Measurements from ENCODE around the gene LDLRAP1.

The LDLRAP1 gene

DNA sequence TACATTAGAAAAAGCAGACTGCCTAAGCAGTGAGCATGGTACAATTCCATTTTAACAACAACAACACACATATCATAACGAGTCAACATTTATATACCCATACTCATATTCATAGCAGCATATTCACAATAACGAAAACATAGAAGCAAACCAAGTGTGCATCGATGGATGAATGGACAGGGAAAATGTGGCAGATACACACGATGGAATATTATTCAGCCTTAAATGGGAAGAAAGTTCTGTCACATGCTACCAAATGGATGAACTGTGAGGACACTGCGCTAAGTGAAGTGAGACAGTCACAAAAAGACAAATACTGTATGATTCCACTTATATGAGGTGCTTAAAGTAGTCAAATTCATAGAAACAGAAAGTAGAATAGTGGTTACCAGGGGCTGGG, 63.7 kb downstream of the LDLRAP1 start:
- no peaks in the 10 kb centered on the region for H3K36me3 ChIP-seq (ENCODE audit: control insufficient read depth, insufficient read depth, low read length)
- peaks cover 1% of the 10 kb centered on the region for H3K27me3 ChIP-seq (replicated peaks; ENCODE audit: control insufficient read depth, insufficient read depth, low read length)
- no peak for DNase-seq (ENCODE audit: extremely low read depth, insufficient read length)
- no peak overlapping the region for H3K4me3 ChIP-seq (replicated peaks; ENCODE audit: low read depth, low read length)
- TF ChIP-seq, protein P1, sequence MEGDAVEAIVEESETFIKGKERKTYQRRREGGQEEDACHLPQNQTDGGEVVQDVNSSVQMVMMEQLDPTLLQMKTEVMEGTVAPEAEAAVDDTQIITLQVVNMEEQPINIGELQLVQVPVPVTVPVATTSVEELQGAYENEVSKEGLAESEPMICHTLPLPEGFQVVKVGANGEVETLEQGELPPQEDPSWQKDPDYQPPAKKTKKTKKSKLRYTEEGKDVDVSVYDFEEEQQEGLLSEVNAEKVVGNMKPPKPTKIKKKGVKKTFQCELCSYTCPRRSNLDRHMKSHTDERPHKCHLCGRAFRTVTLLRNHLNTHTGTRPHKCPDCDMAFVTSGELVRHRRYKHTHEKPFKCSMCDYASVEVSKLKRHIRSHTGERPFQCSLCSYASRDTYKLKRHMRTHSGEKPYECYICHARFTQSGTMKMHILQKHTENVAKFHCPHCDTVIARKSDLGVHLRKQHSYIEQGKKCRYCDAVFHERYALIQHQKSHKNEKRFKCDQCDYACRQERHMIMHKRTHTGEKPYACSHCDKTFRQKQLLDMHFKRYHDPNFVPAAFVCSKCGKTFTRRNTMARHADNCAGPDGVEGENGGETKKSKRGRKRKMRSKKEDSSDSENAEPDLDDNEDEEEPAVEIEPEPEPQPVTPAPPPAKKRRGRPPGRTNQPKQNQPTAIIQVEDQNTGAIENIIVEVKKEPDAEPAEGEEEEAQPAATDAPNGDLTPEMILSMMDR (IDR thresholded peaks at IDR 0.05; ENCODE audit: insufficient read depth, low read length, poor library complexity, severe bottlenecking): no peak

DNA sequence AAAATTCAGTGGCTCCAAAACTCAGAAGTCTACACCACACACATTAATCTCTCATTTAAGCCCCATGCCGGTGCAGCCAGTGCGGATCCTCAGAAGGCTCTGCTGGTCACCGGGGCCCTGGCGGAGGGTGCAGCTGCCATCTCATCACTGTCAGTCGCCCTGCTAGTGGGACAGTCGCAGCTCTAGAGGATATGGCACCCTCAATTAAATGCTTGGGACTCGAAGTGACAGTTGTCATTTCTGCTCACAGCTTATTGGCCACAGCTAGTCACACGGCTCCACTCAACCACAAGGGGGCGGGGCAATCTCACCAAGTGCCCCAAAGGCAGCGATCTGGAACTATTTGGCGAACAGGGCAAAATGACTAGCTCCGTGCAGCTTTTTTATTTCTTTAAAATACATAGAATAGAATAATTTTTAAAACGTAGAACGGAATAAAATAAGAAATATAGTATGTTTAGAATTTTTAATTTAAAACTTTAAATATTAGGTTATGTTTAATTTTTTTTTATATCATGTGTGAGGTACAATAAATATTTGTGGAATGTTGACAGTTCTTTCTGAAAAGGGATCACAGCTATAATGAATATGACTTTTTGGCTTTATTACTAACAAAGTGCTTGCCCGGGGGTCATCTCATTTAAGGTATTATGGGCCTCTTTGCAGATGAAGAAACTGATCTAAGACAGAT, 65.2 kb downstream of the LDLRAP1 start:
- TF ChIP-seq, protein P1 (IDR thresholded peaks at IDR 0.05; ENCODE audit: insufficient read depth, low read length, poor library complexity, severe bottlenecking): peak; percentile 34
- H3K4me3 ChIP-seq (replicated peaks; ENCODE audit: low read depth, low read length): peak overlapping the region; percentile 18
- H3K36me3 ChIP-seq (ENCODE audit: control insufficient read depth, insufficient read depth, low read length): no peaks in the 10 kb centered on the region
- H3K27me3 ChIP-seq (replicated peaks; ENCODE audit: control insufficient read depth, insufficient read depth, low read length): peaks cover 1% of the 10 kb centered on the region
- DNase-seq (ENCODE audit: extremely low read depth, insufficient read length): peak; percentile 52

DNA sequence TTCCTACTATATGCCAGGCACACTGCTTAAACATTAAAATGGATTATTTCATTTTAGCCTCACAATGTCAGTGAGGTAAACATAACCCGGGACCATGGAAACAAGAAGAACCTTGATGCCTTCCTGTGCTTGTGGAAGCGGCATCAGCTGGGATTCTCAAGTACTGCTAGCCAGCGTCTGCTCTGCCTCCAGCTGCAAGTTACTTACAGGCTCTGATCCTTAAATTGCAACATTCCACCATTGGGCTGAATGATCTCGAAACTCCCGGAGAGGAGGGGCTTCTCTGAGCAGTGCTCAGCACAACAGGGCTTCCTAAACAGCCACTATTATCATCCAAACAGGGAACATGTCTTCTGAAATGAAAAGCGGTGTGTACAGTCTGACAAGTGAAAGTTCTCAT, 66.5 kb downstream of the LDLRAP1 start:
- no peak for DNase-seq (ENCODE audit: extremely low read depth, insufficient read length)
- TF ChIP-seq, protein P1 (IDR thresholded peaks at IDR 0.05; ENCODE audit: insufficient read depth, low read length, poor library complexity, severe bottlenecking): no peak
- Histone ChIP-seq H3K27me3 (replicated peaks; ENCODE audit: control insufficient read depth, insufficient read depth, low read length) (peaks cover 1% of the 10 kb centered on the region), H3K4me3 (replicated peaks; ENCODE audit: low read depth, low read length) (no peak overlapping the region), H3K36me3 (ENCODE audit: control insufficient read depth, insufficient read depth, low read length) (no peaks in the 10 kb centered on the region)

DNA sequence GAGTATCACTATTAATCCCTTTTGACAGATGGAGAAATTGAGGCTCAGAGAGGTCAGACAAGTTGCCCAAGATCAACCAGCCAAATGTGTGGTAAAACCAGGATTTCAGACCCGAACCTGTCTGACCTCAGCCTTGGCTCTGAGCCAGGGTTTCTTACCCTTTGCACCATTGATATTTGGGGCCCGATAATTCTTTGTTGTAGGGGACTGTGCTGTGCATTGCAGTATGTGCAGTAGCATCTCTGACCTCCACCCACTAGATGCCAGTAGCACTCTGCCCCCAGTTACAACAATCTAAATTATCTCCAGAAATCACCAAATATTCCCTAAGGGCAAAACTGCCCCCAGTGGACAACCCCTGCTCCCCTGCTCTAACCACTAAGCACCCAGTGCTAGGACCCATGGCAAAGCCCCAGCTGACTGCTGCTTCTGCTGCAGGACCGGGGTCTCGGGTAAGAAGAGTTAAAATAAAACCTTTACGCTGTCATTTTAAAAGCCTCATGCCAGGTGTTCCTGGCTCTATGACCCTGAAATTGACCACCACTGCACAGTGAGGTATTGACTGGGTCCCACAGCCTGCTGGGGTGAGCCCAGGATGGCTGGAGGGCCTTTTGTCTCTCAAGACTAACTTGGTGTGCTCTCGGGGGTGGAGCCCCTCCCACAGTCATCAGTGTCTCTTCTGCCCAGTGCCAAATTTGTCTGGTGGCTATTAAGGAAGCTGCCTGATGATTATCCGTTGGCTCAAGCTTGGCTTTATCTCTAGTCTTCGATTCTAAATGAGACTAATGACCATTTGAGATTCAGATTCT, 67.6 kb downstream of the LDLRAP1 start:
- Histone ChIP-seq H3K4me3 (replicated peaks; ENCODE audit: low read depth, low read length) (no peak overlapping the region), H3K27me3 (replicated peaks; ENCODE audit: control insufficient read depth, insufficient read depth, low read length) (peaks cover 1% of the 10 kb centered on the region), H3K36me3 (ENCODE audit: control insufficient read depth, insufficient read depth, low read length) (no peaks in the 10 kb centered on the region)
- TF ChIP-seq, protein P1 (IDR thresholded peaks at IDR 0.05; ENCODE audit: insufficient read depth, low read length, poor library complexity, severe bottlenecking): peak; percentile 40
- no peak for DNase-seq (ENCODE audit: extremely low read depth, insufficient read length)

DNA sequence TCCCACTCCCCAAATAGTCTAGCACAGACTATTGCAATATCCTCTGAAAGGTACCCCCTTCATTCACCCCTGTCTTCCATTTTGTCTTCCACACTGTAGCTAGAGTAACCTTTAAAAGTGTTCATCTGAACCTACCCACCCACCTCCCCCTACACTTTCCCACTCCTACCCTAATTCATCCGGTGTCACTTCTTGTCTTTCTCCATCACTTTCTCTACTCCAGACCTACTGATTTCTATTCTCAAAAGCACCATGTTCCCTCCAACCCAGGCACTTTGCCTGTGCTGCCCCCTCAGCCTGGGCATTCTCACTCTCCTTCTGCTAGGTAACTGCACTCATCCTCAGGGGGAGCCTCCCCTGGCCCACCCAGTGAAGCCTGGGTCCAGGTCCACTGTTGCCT, 68.4 kb downstream of the LDLRAP1 start:
- Histone ChIP-seq H3K4me3 (replicated peaks; ENCODE audit: low read depth, low read length) (no peak overlapping the region), H3K27me3 (replicated peaks; ENCODE audit: control insufficient read depth, insufficient read depth, low read length) (peaks cover 1% of the 10 kb centered on the region), H3K36me3 (ENCODE audit: control insufficient read depth, insufficient read depth, low read length) (no peaks in the 10 kb centered on the region)
- DNase-seq (ENCODE audit: extremely low read depth, insufficient read length): no peak
- TF ChIP-seq, protein P1 (IDR thresholded peaks at IDR 0.05; ENCODE audit: insufficient read depth, low read length, poor library complexity, severe bottlenecking): no peak
